Body of pancreas (tissue), 4 donors: ENCODE data around the gene DENND1C.

Source experiments
- POLR2A ChIP-seq, 3 donors: fragments of 450-650 bp; IDR thresholded peaks; one replicate each; pipeline ENCODE4 v1.6.1; 2016; ENCODE audit warnings: antibody characterized with exemption in 3 of 3, mild to moderate bottlenecking in 2 of 3
- TF ChIP-seq, protein P1 (sequence below), 7 experiments: fragments of 450-650 bp in 4 of 7; fragments of 200-600 bp in 3 of 7; sonication (generic) in 3 of 7; IDR thresholded peaks; one replicate each; pipeline ENCODE4 v1.5.1; 2016 to 2019; ENCODE audit warnings: antibody characterized with exemption in 7 of 7

DNA sequence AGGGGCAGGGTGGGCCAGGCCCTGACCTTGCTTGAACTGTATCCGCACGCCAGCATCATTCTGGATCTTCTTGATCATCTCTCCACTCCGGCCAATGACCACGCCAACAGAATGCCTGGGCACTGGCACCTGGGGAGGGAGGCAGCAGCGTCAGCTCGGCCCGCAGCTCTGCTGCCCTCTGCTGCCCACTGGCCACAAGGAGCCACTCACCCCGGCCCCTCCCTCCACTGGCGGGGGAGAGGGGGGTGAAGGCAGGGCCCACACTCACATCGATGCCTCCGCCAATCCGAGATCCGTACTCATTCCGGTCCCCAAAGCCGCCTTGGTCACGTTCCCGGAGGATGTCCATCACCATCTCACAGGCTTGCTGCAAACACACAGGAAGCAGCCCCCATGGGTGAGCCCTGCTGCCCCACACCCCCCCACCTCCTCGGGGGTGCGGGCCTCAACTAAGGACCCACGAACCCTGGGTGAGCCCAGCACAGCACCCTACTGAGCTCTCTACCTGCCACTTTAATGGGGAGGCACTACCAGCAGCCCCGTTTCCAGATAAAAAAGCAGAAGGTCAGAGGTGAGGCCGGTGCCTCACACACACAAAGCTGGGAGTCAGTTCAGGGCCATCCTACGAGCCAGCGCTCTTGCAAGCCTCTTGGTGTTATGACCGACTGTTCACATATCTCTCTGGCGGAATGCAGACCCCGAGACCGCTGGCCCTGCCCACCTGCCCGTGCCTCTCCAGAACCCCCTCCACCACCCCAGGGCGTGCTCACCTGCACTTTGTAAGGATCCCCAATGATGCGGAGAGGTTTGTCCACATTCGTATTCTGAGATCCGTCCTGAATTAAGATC lies 63.6 kb downstream of the DENND1C start:
- TF ChIP-seq, protein P1, sequence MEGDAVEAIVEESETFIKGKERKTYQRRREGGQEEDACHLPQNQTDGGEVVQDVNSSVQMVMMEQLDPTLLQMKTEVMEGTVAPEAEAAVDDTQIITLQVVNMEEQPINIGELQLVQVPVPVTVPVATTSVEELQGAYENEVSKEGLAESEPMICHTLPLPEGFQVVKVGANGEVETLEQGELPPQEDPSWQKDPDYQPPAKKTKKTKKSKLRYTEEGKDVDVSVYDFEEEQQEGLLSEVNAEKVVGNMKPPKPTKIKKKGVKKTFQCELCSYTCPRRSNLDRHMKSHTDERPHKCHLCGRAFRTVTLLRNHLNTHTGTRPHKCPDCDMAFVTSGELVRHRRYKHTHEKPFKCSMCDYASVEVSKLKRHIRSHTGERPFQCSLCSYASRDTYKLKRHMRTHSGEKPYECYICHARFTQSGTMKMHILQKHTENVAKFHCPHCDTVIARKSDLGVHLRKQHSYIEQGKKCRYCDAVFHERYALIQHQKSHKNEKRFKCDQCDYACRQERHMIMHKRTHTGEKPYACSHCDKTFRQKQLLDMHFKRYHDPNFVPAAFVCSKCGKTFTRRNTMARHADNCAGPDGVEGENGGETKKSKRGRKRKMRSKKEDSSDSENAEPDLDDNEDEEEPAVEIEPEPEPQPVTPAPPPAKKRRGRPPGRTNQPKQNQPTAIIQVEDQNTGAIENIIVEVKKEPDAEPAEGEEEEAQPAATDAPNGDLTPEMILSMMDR (IDR thresholded peaks at IDR 0.05): peak in 6 of 7 experiments; percentile 11 to 42 (median 25)
- TF ChIP-seq POLR2A (IDR thresholded peaks at IDR 0.05): no peak
